HepG2 (cell line): ENCODE data around the gene CUTC. TPM values are rescaled to one million over a fixed set of nuclear protein-coding genes. Genes with fewer than 3 reads are reported as not detected.

Experiments
- ATAC-seq: fragments of 200-7000 bp; cut with Tn5 transposase; 3 replicates; pipeline ENCODE4 v1.9.1; 2020; ENCODE audit warnings: mild to moderate bottlenecking, moderate library complexity
- BruUV-seq: library from RNA; stranded (reverse); fragments of 400-500 nt; replicated peaks from 2 replicates; lab custom pipeline; 2021; lab: Mats Ljungman, UMichigan
- CTCF ChIA-PET: fragments of 300-600 bp; formaldehyde crosslinking; extraction: SDS; loops from one replicate; lab custom pipeline; 2021; ENCODE audit warnings: low total read pairs, inconsistent platforms, low intra/inter-chr PET ratio; lab: Yijun Ruan, JAX
- POLR2A ChIA-PET: fragments of 350-600 bp; sonication (Branson Sonifier 250); formaldehyde crosslinking; loops from one replicate; lab custom pipeline; 2020; ENCODE audit warnings: antibody characterized with exemption, inconsistent platforms; lab: Yijun Ruan, JAX
- DNase-seq: peaks from one replicate; pipeline ENCODE4 v3.0.0-alpha.2; 2015; ENCODE audit warnings: low spot score
- FAIRE-seq: peaks from 3 replicates; lab custom pipeline; 2011; peaks lifted over from hg19 to GRCh38; lab: Jason Lieb, UNC
- H2AFZ ChIP-seq: one replicate; pipeline ENCODE4 v1.6.1; 2011; ENCODE audit warnings: low read length, inconsistent platforms
- H3K27ac ChIP-seq: fragments of 300-600 bp; 3 replicates; pipeline ENCODE4 v1.8.0; 2011; ENCODE audit warnings: mixed run types, mild to moderate bottlenecking, mixed read lengths, low read length, inconsistent platforms; ENCODE audit not compliant: insufficient read depth; ENCODE audit errors: extremely low read length
- H3K27me3 ChIP-seq, 2 experiments: fragments of 200-600 bp in 1 of 2; 2 replicates in 1 of 2; 3 replicates in 1 of 2; pipeline versions ENCODE4 v1.6.0 to v1.8.0; 2011; ENCODE audit warnings: low read length in 2 of 2, mild to moderate bottlenecking in 2 of 2, moderate library complexity in 2 of 2, inconsistent platforms in 1 of 2; ENCODE audit not compliant: insufficient read depth in 2 of 2, control insufficient read depth in 1 of 2
- H3K36me3 ChIP-seq, 2 experiments: fragments of 200-600 bp in 1 of 2; replicated peaks in 1 of 2; 2 replicates in 1 of 2; 3 replicates in 1 of 2; pipeline versions ENCODE4 v1.5.1 to v1.8.0; 2011; ENCODE audit warnings: low read length in 2 of 2, inconsistent platforms in 1 of 2; ENCODE audit not compliant: insufficient read depth in 2 of 2, control insufficient read depth in 1 of 2
- H3K4me1 ChIP-seq: 2 replicates; pipeline ENCODE4 v1.5.1; 2012; ENCODE audit warnings: low read length, inconsistent platforms; ENCODE audit not compliant: insufficient read depth
- H3K4me2 ChIP-seq: 2 replicates; pipeline ENCODE4 v1.6.0; 2011; ENCODE audit warnings: low read depth, low read length, inconsistent platforms
- H3K4me3 ChIP-seq, 3 experiments: fragments of 200-600 bp in 1 of 3; sonication (generic), shearing (Covaris generic) in 1 of 3; replicated peaks in 1 of 3; 2 replicates each; pipeline ENCODE4 v1.5.1; 2011 to 2016; ENCODE audit warnings: low read length in 3 of 3, inconsistent platforms in 2 of 3, low read depth in 2 of 3, mild to moderate bottlenecking in 2 of 3, control low read depth in 1 of 3, mixed read lengths in 1 of 3; ENCODE audit not compliant: insufficient read depth in 1 of 3
- H3K79me2 ChIP-seq: one replicate; pipeline ENCODE4 v1.6.1; 2011; ENCODE audit warnings: low read length, inconsistent platforms; ENCODE audit not compliant: insufficient read depth
- H3K9ac ChIP-seq: 2 replicates; pipeline ENCODE4 v1.6.0; 2011; ENCODE audit warnings: mild to moderate bottlenecking, low read depth, low read length, inconsistent platforms; ENCODE audit not compliant: insufficient read depth
- H3K9me3 ChIP-seq: 2 replicates; pipeline ENCODE4 v1.5.1; 2012; ENCODE audit warnings: mild to moderate bottlenecking, low read length
- H4K20me1 ChIP-seq: 2 replicates; pipeline ENCODE4 v1.6.0; 2011; ENCODE audit warnings: inconsistent platforms, mild to moderate bottlenecking, low read length, moderate library complexity; ENCODE audit not compliant: insufficient read depth
- AKAP8 ChIP-seq: sonication (generic); formaldehyde crosslinking; IDR thresholded peaks from 2 replicates; pipeline ENCODE4 v1.5.1; 2020; ENCODE audit warnings: mild to moderate bottlenecking, missing genetic modification reagents
- ZBTB38 ChIP-seq: sonication (generic); formaldehyde crosslinking; IDR thresholded peaks from 2 replicates; pipeline ENCODE4 v1.5.1; 2020; ENCODE audit warnings: mild to moderate bottlenecking, missing genetic modification reagents
- ZFP82 ChIP-seq: sonication (generic); formaldehyde crosslinking; IDR thresholded peaks from 2 replicates; pipeline ENCODE4 v1.5.1; 2020; ENCODE audit warnings: mild to moderate bottlenecking, missing genetic modification reagents, borderline replicate concordance
- ZNF225 ChIP-seq: sonication (generic); formaldehyde crosslinking; IDR thresholded peaks from 2 replicates; pipeline ENCODE4 v1.4.0; 2020; ENCODE audit warnings: mild to moderate bottlenecking, missing genetic modification reagents
- ZNF530 ChIP-seq: sonication (generic); formaldehyde crosslinking; IDR thresholded peaks from 2 replicates; pipeline ENCODE4 v1.5.0; 2020; ENCODE audit warnings: low read depth, mild to moderate bottlenecking, missing genetic modification reagents
- ZNF549 ChIP-seq: sonication (generic); formaldehyde crosslinking; IDR thresholded peaks from 2 replicates; pipeline ENCODE4 v1.5.0; 2020; ENCODE audit warnings: missing genetic modification reagents
- ZNF619 ChIP-seq: sonication (generic); formaldehyde crosslinking; IDR thresholded peaks from 2 replicates; pipeline ENCODE4 v1.4.0; 2020; ENCODE audit warnings: mild to moderate bottlenecking, missing genetic modification reagents
- WGBS: methylation state at CpG from one replicate; pipeline ENCODE4 v1.1.6; 2017; ENCODE audit warnings: low lambda C conversion rate; 5-methylcytosine and 5-hydroxymethylcytosine counted together
- in situ Hi-C: cut with HindIII; loops from 2 replicates; pipeline ENCODE4 v1.10.0; 2017; ENCODE audit warnings: low pct_unique_long_range_greater_than_20kb; ENCODE audit not compliant: extremely low pct_ligation_motif_present
- intact Hi-C: fragments of 100-400 bp; cut with micrococcal nuclease; formaldehyde crosslinking; loops from one replicate; pipeline ENCODE4 v1.10.0; 2022; ENCODE audit not compliant: unreplicated experiment
- polyA plus RNA-seq, 8 experiments: library from polyadenylated mRNA; depleted of rRNA in 3 of 8; stranded (reverse) in 7 of 8; unstranded in 1 of 8; fragments of >200 nt; fragmentation: Illumina TruSeq in 4 of 8; extraction: Trizol in 4 of 8; gene quantifications; 2 replicates each; pipeline versions ENCODE4 v1.2.1 to v1.2.3, GENCODE V29; 2011 to 2016; ENCODE audit warnings: low read depth in 4 of 8, missing spikeins in 1 of 8, mixed read lengths in 1 of 8; ENCODE audit not compliant: insufficient read depth in 1 of 8
- total RNA-seq, 5 experiments: library from RNA; depleted of rRNA; stranded (reverse); fragments of >200 nt; fragmentation: Illumina TruSeq; extraction: Trizol; gene quantifications; 2 replicates each; pipeline ENCODE4 v1.2.3, GENCODE V29; 2016; ENCODE audit warnings: low read depth in 1 of 5
- TF ChIP-seq, protein P1 (sequence below): sonication (generic); formaldehyde crosslinking; IDR thresholded peaks from 2 replicates; pipeline ENCODE4 v1.4.0; 2020; ENCODE audit warnings: missing genetic modification reagents
- TF ChIP-seq, protein P2 (sequence below): sonication (generic); formaldehyde crosslinking; IDR thresholded peaks from 2 replicates; pipeline ENCODE4 v1.4.0; 2020; ENCODE audit warnings: mild to moderate bottlenecking, missing genetic modification reagents, borderline replicate concordance
- TF ChIP-seq, protein P3 (sequence below): sonication (generic); formaldehyde crosslinking; IDR thresholded peaks from 2 replicates; pipeline ENCODE4 v1.5.0; 2020; ENCODE audit warnings: missing genetic modification reagents

Gene CUTC
- total and polyA plus RNA-seq, 2 of the 13 experiments (the other 11 are each of a cell fraction or from before 2014, with no cell fraction given), result 22.3 to 25.8 TPM

DNA sequence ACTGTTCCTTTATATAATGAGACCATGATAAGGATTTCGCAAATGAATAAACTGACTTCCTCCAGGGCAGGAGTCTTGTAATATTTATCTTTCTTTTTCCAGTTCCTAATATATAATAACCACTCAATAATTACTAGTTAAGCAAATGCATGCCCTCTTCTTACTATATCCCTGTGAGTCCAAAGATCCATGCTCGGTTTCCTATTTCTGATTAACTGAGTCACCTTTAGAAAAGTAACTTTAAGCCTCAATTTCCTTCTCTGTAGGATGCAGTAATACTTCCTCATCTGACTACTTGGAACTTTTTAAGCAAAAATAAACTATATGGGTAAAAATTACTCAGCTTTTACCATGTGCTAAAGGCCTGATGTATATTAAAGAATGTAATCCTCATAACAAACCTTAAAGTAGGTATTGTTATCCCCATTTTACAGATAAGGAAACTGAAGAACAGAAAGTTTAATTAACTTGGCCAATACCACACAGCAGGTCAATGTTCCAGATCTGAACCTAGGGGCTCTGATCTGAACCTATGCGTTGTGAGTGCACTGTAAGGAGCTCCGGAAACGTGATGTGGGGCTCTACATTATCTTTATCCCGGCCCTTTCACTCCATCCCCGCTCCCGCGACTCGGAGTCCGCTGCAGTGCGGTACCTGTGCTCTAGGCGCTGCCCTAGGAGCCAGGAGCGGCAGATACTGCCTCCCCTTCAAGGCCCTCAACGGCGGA is 565 bp upstream of the CUTC start (continued):
- TF ChIP-seq, protein P1, sequence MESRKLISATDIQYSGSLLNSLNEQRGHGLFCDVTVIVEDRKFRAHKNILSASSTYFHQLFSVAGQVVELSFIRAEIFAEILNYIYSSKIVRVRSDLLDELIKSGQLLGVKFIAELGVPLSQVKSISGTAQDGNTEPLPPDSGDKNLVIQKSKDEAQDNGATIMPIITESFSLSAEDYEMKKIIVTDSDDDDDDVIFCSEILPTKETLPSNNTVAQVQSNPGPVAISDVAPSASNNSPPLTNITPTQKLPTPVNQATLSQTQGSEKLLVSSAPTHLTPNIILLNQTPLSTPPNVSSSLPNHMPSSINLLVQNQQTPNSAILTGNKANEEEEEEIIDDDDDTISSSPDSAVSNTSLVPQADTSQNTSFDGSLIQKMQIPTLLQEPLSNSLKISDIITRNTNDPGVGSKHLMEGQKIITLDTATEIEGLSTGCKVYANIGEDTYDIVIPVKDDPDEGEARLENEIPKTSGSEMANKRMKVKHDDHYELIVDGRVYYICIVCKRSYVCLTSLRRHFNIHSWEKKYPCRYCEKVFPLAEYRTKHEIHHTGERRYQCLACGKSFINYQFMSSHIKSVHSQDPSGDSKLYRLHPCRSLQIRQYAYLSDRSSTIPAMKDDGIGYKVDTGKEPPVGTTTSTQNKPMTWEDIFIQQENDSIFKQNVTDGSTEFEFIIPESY, result no peak
- TF ChIP-seq, protein P2, sequence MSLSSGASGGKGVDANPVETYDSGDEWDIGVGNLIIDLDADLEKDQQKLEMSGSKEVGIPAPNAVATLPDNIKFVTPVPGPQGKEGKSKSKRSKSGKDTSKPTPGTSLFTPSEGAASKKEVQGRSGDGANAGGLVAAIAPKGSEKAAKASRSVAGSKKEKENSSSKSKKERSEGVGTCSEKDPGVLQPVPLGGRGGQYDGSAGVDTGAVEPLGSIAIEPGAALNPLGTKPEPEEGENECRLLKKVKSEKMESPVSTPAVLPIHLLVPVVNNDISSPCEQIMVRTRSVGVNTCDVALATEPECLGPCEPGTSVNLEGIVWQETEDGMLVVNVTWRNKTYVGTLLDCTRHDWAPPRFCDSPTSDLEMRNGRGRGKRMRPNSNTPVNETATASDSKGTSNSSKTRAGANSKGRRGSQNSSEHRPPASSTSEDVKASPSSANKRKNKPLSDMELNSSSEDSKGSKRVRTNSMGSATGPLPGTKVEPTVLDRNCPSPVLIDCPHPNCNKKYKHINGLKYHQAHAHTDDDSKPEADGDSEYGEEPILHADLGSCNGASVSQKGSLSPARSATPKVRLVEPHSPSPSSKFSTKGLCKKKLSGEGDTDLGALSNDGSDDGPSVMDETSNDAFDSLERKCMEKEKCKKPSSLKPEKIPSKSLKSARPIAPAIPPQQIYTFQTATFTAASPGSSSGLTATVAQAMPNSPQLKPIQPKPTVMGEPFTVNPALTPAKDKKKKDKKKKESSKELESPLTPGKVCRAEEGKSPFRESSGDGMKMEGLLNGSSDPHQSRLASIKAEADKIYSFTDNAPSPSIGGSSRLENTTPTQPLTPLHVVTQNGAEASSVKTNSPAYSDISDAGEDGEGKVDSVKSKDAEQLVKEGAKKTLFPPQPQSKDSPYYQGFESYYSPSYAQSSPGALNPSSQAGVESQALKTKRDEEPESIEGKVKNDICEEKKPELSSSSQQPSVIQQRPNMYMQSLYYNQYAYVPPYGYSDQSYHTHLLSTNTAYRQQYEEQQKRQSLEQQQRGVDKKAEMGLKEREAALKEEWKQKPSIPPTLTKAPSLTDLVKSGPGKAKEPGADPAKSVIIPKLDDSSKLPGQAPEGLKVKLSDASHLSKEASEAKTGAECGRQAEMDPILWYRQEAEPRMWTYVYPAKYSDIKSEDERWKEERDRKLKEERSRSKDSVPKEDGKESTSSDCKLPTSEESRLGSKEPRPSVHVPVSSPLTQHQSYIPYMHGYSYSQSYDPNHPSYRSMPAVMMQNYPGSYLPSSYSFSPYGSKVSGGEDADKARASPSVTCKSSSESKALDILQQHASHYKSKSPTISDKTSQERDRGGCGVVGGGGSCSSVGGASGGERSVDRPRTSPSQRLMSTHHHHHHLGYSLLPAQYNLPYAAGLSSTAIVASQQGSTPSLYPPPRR (CRISPR knock-in tag), result no peak
- no peak for TF ChIP-seq AKAP8 (CRISPR knock-in tag)

DNA sequence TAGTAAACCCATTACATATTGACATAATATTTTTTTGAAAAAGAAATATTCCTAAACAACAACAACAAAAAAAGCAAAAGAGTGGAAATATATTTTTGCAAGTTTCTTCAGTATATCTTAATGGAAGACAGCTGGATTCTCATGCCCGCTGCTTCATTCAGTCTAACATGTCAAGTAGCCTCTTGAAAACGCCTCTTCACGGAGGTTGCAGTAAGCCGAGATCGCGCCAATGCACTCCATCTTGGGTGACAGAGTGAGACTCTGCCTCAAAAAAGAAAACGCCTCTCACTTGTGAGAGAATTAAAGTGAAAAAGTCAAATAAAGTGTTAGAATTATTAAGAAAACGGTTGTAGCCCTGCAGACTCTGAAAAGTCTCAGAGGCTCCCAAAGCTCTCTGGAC is 1.3 kb downstream of the CUTC start:
- intact Hi-C loops (loop anchor here (2.0 kb wide), 1 partner anchor 21 kb away; no protein-coding TSS in a partner anchor), in situ Hi-C loops (loop anchor here (5.0 kb wide), 1 partner anchor 49 kb away; the partner anchor contains the start of gene ABCC2)
- Histone ChIP-seq H3K36me3 (peaks cover 3 to 11% of the 10 kb centered on the region in 2 experiments; a peak in 3 of 5 replicates), H3K4me1 (peaks cover 30% of the 10 kb centered on the region), H2AFZ (no peak overlapping the region), H3K4me3 (peak overlapping the region in 2 of 3 experiments; percentile 43 to 80; a peak in 2 of 6 replicates), H3K27ac (peak overlapping the region; percentile 32), H3K4me2 (peak overlapping the region; percentile 82), H3K79me2 (peaks cover 25% of the 10 kb centered on the region), H3K27me3 (no peaks in the 10 kb centered on the region; a peak in 1 of 5 replicates), H3K9me3 (no peaks in the 10 kb centered on the region), H3K9ac (peak overlapping the region; percentile 46; the same call in 1 of the 2 replicates), H4K20me1 (0 out of 2 replicates have a peak, but pooled peaks cover 4% of the 10 kb centered on the region)
- WGBS, result 81% methylated on average over 8 of the region's 8 CpGs
- ChIA-PET CTCF (no interaction called here), POLR2A (interaction anchor here (0.9 to 3.7 kb wide), 8 partner anchors 16 to 85 kb away, joined by 3 to 73 read pairs (median 20); partner anchors contain the start of gene ABCC2)
- DNase-seq (no peak), ATAC-seq (no peak), FAIRE-seq (no peak)
- BruUV-seq, result no TSS peak
- TF ChIP-seq ZFP82 (CRISPR knock-in tag), result no peak
- TF ChIP-seq ZNF619 (CRISPR knock-in tag), result no peak
- TF ChIP-seq, protein P3, sequence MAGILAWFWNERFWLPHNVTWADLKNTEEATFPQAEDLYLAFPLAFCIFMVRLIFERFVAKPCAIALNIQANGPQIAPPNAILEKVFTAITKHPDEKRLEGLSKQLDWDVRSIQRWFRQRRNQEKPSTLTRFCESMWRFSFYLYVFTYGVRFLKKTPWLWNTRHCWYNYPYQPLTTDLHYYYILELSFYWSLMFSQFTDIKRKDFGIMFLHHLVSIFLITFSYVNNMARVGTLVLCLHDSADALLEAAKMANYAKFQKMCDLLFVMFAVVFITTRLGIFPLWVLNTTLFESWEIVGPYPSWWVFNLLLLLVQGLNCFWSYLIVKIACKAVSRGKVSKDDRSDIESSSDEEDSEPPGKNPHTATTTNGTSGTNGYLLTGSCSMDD (CRISPR knock-in tag), result no peak
- no peak for TF ChIP-seq ZNF225 (CRISPR knock-in tag)
- no peak for TF ChIP-seq ZNF530 (CRISPR knock-in tag)
- TF ChIP-seq, protein P1, result peak; percentile 55; the same call in 1 of the 2 replicates
- 0 out of 2 replicates have a peak, but pooled peaks have one; percentile 31 for TF ChIP-seq ZBTB38 (CRISPR knock-in tag)
- TF ChIP-seq ZNF549 (CRISPR knock-in tag), result no peak
